Measurements from ENCODE around the gene DNAI1. TPM values are rescaled to one million over a fixed set of nuclear protein-coding genes. Genes with fewer than 3 reads are reported as not detected.
"Not testable (repeated sequence)": the region's sequence is repeated elsewhere in the genome, so short reads cannot be mapped to it uniquely, and the experiment has no call there.

DNAI1 gene
- total and polyA plus RNA-seq, 2 of the 4 experiments (the other 2 are of a cell fraction), result not detected

DNA sequence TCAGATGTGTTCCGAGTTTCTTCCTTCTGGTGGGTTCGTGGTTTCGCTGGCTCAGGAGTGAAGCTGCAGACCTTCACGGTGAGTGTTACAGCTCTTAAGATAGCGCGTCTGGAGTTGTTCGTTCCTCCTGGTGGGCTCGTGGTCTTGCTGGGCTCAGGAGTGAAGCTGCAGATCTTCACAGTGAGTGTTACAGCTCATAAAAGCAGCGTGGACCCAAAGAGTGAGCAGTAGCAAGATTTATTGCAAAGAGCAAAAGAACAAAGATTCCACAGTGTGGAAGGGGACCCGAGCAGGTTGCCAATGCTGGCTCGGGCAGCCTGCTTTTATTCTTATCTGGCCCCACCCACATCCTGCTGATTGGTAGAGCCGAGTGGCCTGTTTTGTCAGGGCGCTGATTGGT lies 23.0 kb downstream of the DNAI1 start:
- H4K5ac ChIP-seq (ENCODE audit: low read depth, low read length); H3K4me1 ChIP-seq (ENCODE audit: control insufficient read depth, insufficient read depth, low read length); H3K36me3 ChIP-seq (ENCODE audit: control insufficient read depth, insufficient read depth, low read length); DNase-seq; H2BK15ac ChIP-seq (ENCODE audit: low read depth, low read length); H3K23ac ChIP-seq (ENCODE audit: low read depth, low read length); H2AFZ ChIP-seq (replicated peaks; ENCODE audit: low read length, poor library complexity); H4K91ac ChIP-seq (ENCODE audit: insufficient read depth, low read depth, low read length); H3K56ac ChIP-seq (ENCODE audit: extremely low read depth, insufficient read depth, low read length); H2AK5ac ChIP-seq (ENCODE audit: low read depth, low read length); intact Hi-C loops (cut with micrococcal nuclease); H3K79me1 ChIP-seq (ENCODE audit: low read depth in 1 of 2, low read length in 2 of 2); H2BK20ac ChIP-seq (ENCODE audit: low read depth, low read length); H3K27ac ChIP-seq (ENCODE audit: insufficient read depth, low read length); H2BK120ac ChIP-seq (ENCODE audit: low read depth, low read length); H2AK9ac ChIP-seq (replicated peaks; ENCODE audit: low read depth, low read length, poor library complexity); H4K20me1 ChIP-seq (ENCODE audit: insufficient read depth, low read length); H3K4me2 ChIP-seq (ENCODE audit: low read depth, low read length); ATAC-seq (ENCODE audit: low read depth); dilution Hi-C loops (cut with HindIII; ENCODE audit: low sequenced_read_pairs, unreplicated experiment); H3K14ac ChIP-seq (replicated peaks; ENCODE audit: low read depth, low read length); H2BK5ac ChIP-seq (ENCODE audit: low read depth, low read length, poor library complexity, severe bottlenecking); CTCF ChIA-PET; H4K8ac ChIP-seq (ENCODE audit: low read depth in 2 of 2, low read length in 2 of 2); in situ Hi-C loops (cut with MboI; ENCODE audit: low sequenced_read_pairs); H3K9me3 ChIP-seq (ENCODE audit: control insufficient read depth, insufficient read depth, low read length); H3K4ac ChIP-seq (ENCODE audit: low read depth, low read length); H3K9me1 ChIP-seq (ENCODE audit: insufficient read depth, low read length); H3K9ac ChIP-seq (ENCODE audit: low read depth, low read length); POLR2A ChIA-PET (ENCODE audit: unreplicated experiment); H3K18ac ChIP-seq (ENCODE audit: low read depth, low read length); H3K4me3 ChIP-seq (ENCODE audit: insufficient read depth, low read depth, low read length); BruUV-seq (replicated peaks): not testable (repeated sequence)
- WGBS, 2 experiments (ENCODE audit: extremely low coverage in 2 of 2, insufficient read length in 1 of 2), result no CpG with 5 or more reads among the region's 13 CpGs
- peaks cover 15% of the 10 kb centered on the region for H3K27me3 ChIP-seq (ENCODE audit: control insufficient read depth, insufficient read depth, low read length)

DNA sequence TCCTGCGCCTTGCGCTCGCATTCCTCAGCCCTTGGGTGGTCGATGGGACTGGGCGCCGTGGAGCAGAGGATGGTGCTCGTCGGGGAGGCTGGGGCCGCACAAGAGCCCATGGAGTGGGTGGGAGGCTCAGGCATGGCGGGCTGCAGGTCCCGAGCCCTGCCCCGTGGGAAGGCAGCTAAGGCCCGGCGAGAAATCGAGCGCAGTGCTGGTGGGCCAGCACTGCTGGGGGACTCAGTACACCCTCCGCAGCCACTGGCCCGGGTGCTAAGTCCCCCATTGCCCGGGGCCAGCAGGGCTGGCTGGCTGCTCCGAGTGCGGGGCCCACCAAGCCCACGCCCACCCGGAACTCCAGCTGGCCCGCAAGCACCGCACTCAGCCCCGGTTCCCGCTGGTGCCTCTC lies 24.1 kb downstream of the DNAI1 start:
- H3K4me1 ChIP-seq (ENCODE audit: control insufficient read depth, insufficient read depth, low read length); H3K36me3 ChIP-seq (ENCODE audit: control insufficient read depth, insufficient read depth, low read length); H2AFZ ChIP-seq (replicated peaks; ENCODE audit: low read length, poor library complexity); H2BK5ac ChIP-seq (ENCODE audit: low read depth, low read length, poor library complexity, severe bottlenecking); ATAC-seq (ENCODE audit: low read depth); in situ Hi-C loops (cut with MboI; ENCODE audit: low sequenced_read_pairs); H3K56ac ChIP-seq (ENCODE audit: extremely low read depth, insufficient read depth, low read length); dilution Hi-C loops (cut with HindIII; ENCODE audit: low sequenced_read_pairs, unreplicated experiment); H4K91ac ChIP-seq (ENCODE audit: insufficient read depth, low read depth, low read length); H3K9me3 ChIP-seq (ENCODE audit: control insufficient read depth, insufficient read depth, low read length); H3K23ac ChIP-seq (ENCODE audit: low read depth, low read length); H2BK15ac ChIP-seq (ENCODE audit: low read depth, low read length); POLR2A ChIA-PET (ENCODE audit: unreplicated experiment); H4K20me1 ChIP-seq (ENCODE audit: insufficient read depth, low read length); BruUV-seq (replicated peaks); H3K4me3 ChIP-seq (ENCODE audit: insufficient read depth, low read depth, low read length); H4K5ac ChIP-seq (ENCODE audit: low read depth, low read length); H3K4ac ChIP-seq (ENCODE audit: low read depth, low read length); H3K79me1 ChIP-seq (ENCODE audit: low read depth in 1 of 2, low read length in 2 of 2); intact Hi-C loops (cut with micrococcal nuclease); H4K8ac ChIP-seq (ENCODE audit: low read depth in 2 of 2, low read length in 2 of 2); H2BK20ac ChIP-seq (ENCODE audit: low read depth, low read length); H3K27ac ChIP-seq (ENCODE audit: insufficient read depth, low read length); H3K14ac ChIP-seq (replicated peaks; ENCODE audit: low read depth, low read length); H2AK9ac ChIP-seq (replicated peaks; ENCODE audit: low read depth, low read length, poor library complexity); H3K18ac ChIP-seq (ENCODE audit: low read depth, low read length); CTCF ChIA-PET; DNase-seq; H3K9me1 ChIP-seq (ENCODE audit: insufficient read depth, low read length); H3K9ac ChIP-seq (ENCODE audit: low read depth, low read length); H3K4me2 ChIP-seq (ENCODE audit: low read depth, low read length); H2BK120ac ChIP-seq (ENCODE audit: low read depth, low read length); H2AK5ac ChIP-seq (ENCODE audit: low read depth, low read length): not testable (repeated sequence)
- peaks cover 19% of the 10 kb centered on the region for H3K27me3 ChIP-seq (ENCODE audit: control insufficient read depth, insufficient read depth, low read length)
- WGBS, 2 experiments (ENCODE audit: extremely low coverage in 2 of 2, insufficient read length in 1 of 2), result no CpG with 5 or more reads among the region's 27 CpGs

Measured in IMR-90 (cell line).